Keratinocyte (primary cell): ENCODE measurements around the gene HERC5. TPM values are rescaled to one million over a fixed set of nuclear protein-coding genes. Genes with fewer than 3 reads are reported as not detected.
"Not testable (repeated sequence)": the region's sequence is repeated elsewhere in the genome, so short reads cannot be mapped to it uniquely, and the experiment has no call there.

Source experiments
- DNase-seq: peaks from one replicate; pipeline ENCODE4 v3.0.0-alpha.2; 2011; ENCODE audit warnings: low read depth, missing footprints, low spot score
- FAIRE-seq: peaks from 2 replicates; lab custom pipeline; 2011; peaks lifted over from hg19 to GRCh38; lab: Jason Lieb, UNC
- H2AFZ ChIP-seq: 2 replicates; pipeline ENCODE4 v1.6.0; 2012; ENCODE audit warnings: low read length, control low read depth, inconsistent platforms; ENCODE audit not compliant: control insufficient read depth
- H3K27ac ChIP-seq: 2 replicates; pipeline ENCODE4 v1.5.1; 2011; ENCODE audit warnings: low read length; ENCODE audit not compliant: control insufficient read depth, insufficient read depth
- H3K27me3 ChIP-seq: 3 replicates; pipeline ENCODE4 v1.6.0; 2011; ENCODE audit warnings: low read length; ENCODE audit not compliant: control insufficient read depth, insufficient read depth; ENCODE audit errors: extremely low read depth
- H3K36me3 ChIP-seq, 2 experiments: 2 replicates in 1 of 2; 3 replicates in 1 of 2; pipeline ENCODE4 v1.5.1; 2011; ENCODE audit warnings: low read length in 2 of 2, mild to moderate bottlenecking in 1 of 2; ENCODE audit not compliant: control insufficient read depth in 2 of 2, insufficient read depth in 2 of 2; ENCODE audit errors: extremely low read depth in 1 of 2
- H3K4me1 ChIP-seq: 3 replicates; pipeline ENCODE4 v1.5.1; 2011; ENCODE audit warnings: low read length; ENCODE audit not compliant: control insufficient read depth, insufficient read depth; ENCODE audit errors: extremely low read depth
- H3K4me2 ChIP-seq: 3 replicates; pipeline ENCODE4 v1.6.0; 2011; ENCODE audit warnings: low read depth, low read length; ENCODE audit not compliant: control insufficient read depth, insufficient read depth; ENCODE audit errors: extremely low read depth
- H3K4me3 ChIP-seq, 3 experiments: fragments of 200-600 bp in 1 of 3; sonication (generic) in 1 of 3; 2 replicates in 2 of 3; 3 replicates in 1 of 3; pipeline ENCODE4 v1.5.1; 2011 to 2016; ENCODE audit warnings: low read length in 3 of 3, mild to moderate bottlenecking in 3 of 3, control low read depth in 2 of 3, inconsistent platforms in 1 of 3, low read depth in 1 of 3, mixed read lengths in 1 of 3, mixed run types in 1 of 3, moderate library complexity in 1 of 3; ENCODE audit not compliant: control insufficient read depth in 2 of 3, insufficient read depth in 2 of 3; ENCODE audit errors: extremely low read depth in 1 of 3
- H3K79me2 ChIP-seq: 2 replicates; pipeline ENCODE4 v1.6.0; 2012; ENCODE audit warnings: low read length; ENCODE audit not compliant: control insufficient read depth, insufficient read depth
- H3K9ac ChIP-seq: 3 replicates; pipeline ENCODE4 v1.6.0; 2011; ENCODE audit warnings: low read length; ENCODE audit not compliant: control insufficient read depth, insufficient read depth; ENCODE audit errors: extremely low read depth
- H3K9me1 ChIP-seq: 3 replicates; pipeline ENCODE4 v1.6.0; 2011; ENCODE audit warnings: low read length; ENCODE audit not compliant: control insufficient read depth, insufficient read depth; ENCODE audit errors: extremely low read depth
- H3K9me3 ChIP-seq: 2 replicates; pipeline ENCODE4 v1.5.1; 2012; ENCODE audit warnings: low read depth, low read length; ENCODE audit not compliant: control insufficient read depth
- H4K20me1 ChIP-seq: 3 replicates; pipeline ENCODE4 v1.6.0; 2011; ENCODE audit warnings: low read length; ENCODE audit not compliant: control insufficient read depth, insufficient read depth; ENCODE audit errors: extremely low read depth
- CTCF ChIP-seq, 3 experiments: IDR thresholded peaks in 1 of 3; conservative IDR thresholded peaks in 1 of 3; optimal IDR thresholded peaks in 1 of 3; 2 replicates in 2 of 3; 3 replicates in 1 of 3; pipeline versions ENCODE3 to v1.5.1; 2011; ENCODE audit warnings: low read length in 3 of 3, mild to moderate bottlenecking in 3 of 3, moderate library complexity in 2 of 3, control low read depth in 1 of 3, inconsistent platforms in 1 of 3; ENCODE audit not compliant: insufficient read depth in 2 of 3; ENCODE audit errors: extremely low read depth in 1 of 3
- EZH2 ChIP-seq: IDR thresholded peaks from one replicate; pipeline ENCODE4 v1.6.1; 2012; ENCODE audit warnings: inconsistent platforms, mild to moderate bottlenecking, low read length, moderate library complexity
- dilution Hi-C: fragments of 300-500 bp; cut with MboI; formaldehyde crosslinking; loops from one replicate; pipeline ENCODE4 v1.7.0; 2020; ENCODE audit warnings: low sequenced_read_pairs; ENCODE audit not compliant: extremely low pct_ligation_motif_present
- polyA plus RNA-seq, 5 experiments: library from polyadenylated mRNA; depleted of rRNA in 3 of 5; stranded (reverse) in 3 of 5; stranded (forward) in 1 of 5; unstranded in 1 of 5; fragments of >200 nt; gene quantifications; 1 replicate in 1 of 5; 2 replicates in 3 of 5; 3 replicates in 1 of 5; pipeline versions ENCODE4 v1.2.1 to v1.2.3, GENCODE V29; 2011 to 2012; ENCODE audit warnings: missing spikeins in 2 of 5, low read depth in 1 of 5, low replicate concordance in 1 of 5

Gene HERC5
- polyA plus RNA-seq, 1 donor (not counting 4 experiments of a cell fraction or from before 2014, with no cell fraction given): 3.4 TPM

GRCh38 chr4:88446124-88446523, 10.8 kb upstream of the HERC5 start:
- no peaks in the 10 kb centered on the region for H4K20me1 ChIP-seq
- H3K79me2 ChIP-seq: no peaks in the 10 kb centered on the region
- peaks cover 0 to 3% of the 10 kb centered on the region in 2 experiments for H3K36me3 ChIP-seq
- dilution Hi-C loops: no loop called here
- DNase-seq (no peak), FAIRE-seq (peak; percentile 86)
- no peaks in the 10 kb centered on the region for H3K27me3 ChIP-seq
- peaks cover 35% of the 10 kb centered on the region for H3K4me1 ChIP-seq
- no peak overlapping the region for H3K9ac ChIP-seq
- H3K9me1 ChIP-seq: peaks cover 3% of the 10 kb centered on the region
- no peaks in the 10 kb centered on the region for H3K9me3 ChIP-seq
- no peak overlapping the region for H3K27ac ChIP-seq
- H3K4me3 ChIP-seq: no peak overlapping the region
- no peak overlapping the region for H2AFZ ChIP-seq
- no peak overlapping the region for H3K4me2 ChIP-seq
- TF ChIP-seq CTCF (optimal IDR thresholded peaks at IDR 0.05 in 1 of 3, IDR thresholded peaks at IDR 0.05 in 1 of 3, conservative IDR thresholded peaks at IDR 0.05 in 1 of 3; ENCODE audit: extremely low read depth in 1 of 3, insufficient read depth in 2 of 3, low read length in 3 of 3): no peak
- no peak for TF ChIP-seq EZH2

GRCh38 chr4:88447371-88448095, 9.4 kb upstream of the HERC5 start:
- Histone ChIP-seq H2AFZ (peak overlapping the region; percentile 56), H4K20me1 (no peaks in the 10 kb centered on the region), H3K27ac (no peak overlapping the region), H3K4me1 (peaks cover 35% of the 10 kb centered on the region), H3K4me2 (no peak overlapping the region), H3K9me1 (peaks cover 3% of the 10 kb centered on the region), H3K9me3 (no peaks in the 10 kb centered on the region), H3K27me3 (no peaks in the 10 kb centered on the region), H3K9ac (no peak overlapping the region), H3K79me2 (no peaks in the 10 kb centered on the region), H3K36me3 (peaks cover 0 to 3% of the 10 kb centered on the region in 2 experiments), H3K4me3 (no peak overlapping the region)
- dilution Hi-C loops: no loop called here
- FAIRE-seq (peak; percentile 74), DNase-seq (no peak)
- TF ChIP-seq EZH2 (no peak), CTCF (optimal IDR thresholded peaks at IDR 0.05 in 1 of 3, IDR thresholded peaks at IDR 0.05 in 1 of 3, conservative IDR thresholded peaks at IDR 0.05 in 1 of 3; ENCODE audit: extremely low read depth in 1 of 3, insufficient read depth in 2 of 3, low read length in 3 of 3) (no peak)

- H3K4me2 ChIP-seq, H3K36me3 ChIP-seq, H3K9ac ChIP-seq, dilution Hi-C loops, H3K27ac ChIP-seq, H3K9me1 ChIP-seq, FAIRE-seq, H4K20me1 ChIP-seq, DNase-seq, H3K79me2 ChIP-seq, H3K9me3 ChIP-seq, H3K27me3 ChIP-seq, H2AFZ ChIP-seq, H3K4me3 ChIP-seq: not testable (repeated sequence)
- H3K4me1 ChIP-seq: peaks cover 35% of the 10 kb centered on the region
Measured at GRCh38 chr4:88448211-88448765, 8.6 kb upstream of the HERC5 start.
